MM.1S (cell line): Measurements from ENCODE around the gene PTS.

ENCODE experiments used
- DNase-seq: peaks from one replicate; pipeline ENCODE4 v3.0.0-alpha.2; 2015
- H2AFZ ChIP-seq: fragments of 300-600 bp; sonication (generic); 2 replicates; pipeline ENCODE4 v1.6.0; 2016; ENCODE audit warnings: antibody characterized with exemption, low read length
- H3F3A ChIP-seq: fragments of 300-600 bp; sonication (generic); 2 replicates; pipeline ENCODE4 v1.6.1; 2016; ENCODE audit warnings: mild to moderate bottlenecking, antibody characterized with exemption, low read length, moderate library complexity, mixed read lengths; ENCODE audit not compliant: insufficient read depth
- H3K27ac ChIP-seq: fragments of 300-600 bp; sonication (generic); 2 replicates; pipeline ENCODE4 v1.5.1; 2016; ENCODE audit warnings: mild to moderate bottlenecking, low read length
- H3K27me3 ChIP-seq: fragments of 300-600 bp; sonication (generic); replicated peaks from 2 replicates; pipeline ENCODE4 v1.6.0; 2016; ENCODE audit warnings: low read length; ENCODE audit not compliant: insufficient read depth
- H3K36me3 ChIP-seq: fragments of 300-600 bp; sonication (generic); replicated peaks from 2 replicates; pipeline ENCODE4 v1.6.1; 2016; ENCODE audit warnings: mild to moderate bottlenecking, low read length, mixed read lengths; ENCODE audit not compliant: insufficient read depth
- H3K4me1 ChIP-seq: fragments of 300-600 bp; sonication (generic); 2 replicates; pipeline ENCODE4 v1.6.1; 2016; ENCODE audit warnings: low read length, mixed read lengths
- H3K4me2 ChIP-seq: fragments of 300-600 bp; sonication (generic); 2 replicates; pipeline ENCODE4 v1.6.0; 2016; ENCODE audit warnings: low read depth, low read length
- H3K4me3 ChIP-seq: fragments of 300-600 bp; sonication (generic); 2 replicates; pipeline ENCODE4 v1.5.1; 2016; ENCODE audit warnings: low read length, mixed read lengths
- H3K79me2 ChIP-seq: fragments of 300-600 bp; sonication (generic); 2 replicates; pipeline ENCODE4 v1.6.1; 2016; ENCODE audit warnings: mixed run types, low read length, mixed read lengths
- H3K9ac ChIP-seq: fragments of 300-600 bp; sonication (generic); 2 replicates; pipeline ENCODE4 v1.6.1; 2016; ENCODE audit warnings: low read length, mixed read lengths
- H3K9me2 ChIP-seq: fragments of 300-600 bp; sonication (generic); replicated peaks from 2 replicates; pipeline ENCODE4 v1.6.1; 2016; ENCODE audit warnings: mild to moderate bottlenecking, low read length, mixed read lengths; ENCODE audit not compliant: insufficient read depth
- H3K9me3 ChIP-seq: fragments of 300-600 bp; sonication (generic); replicated peaks from 2 replicates; pipeline ENCODE4 v1.6.1; 2016; ENCODE audit warnings: mild to moderate bottlenecking, low read length, mixed read lengths; ENCODE audit not compliant: insufficient read depth
- H4K20me1 ChIP-seq: fragments of 300-600 bp; sonication (generic); 2 replicates; pipeline ENCODE4 v1.6.1; 2016; ENCODE audit warnings: mild to moderate bottlenecking, low read length, moderate library complexity, mixed read lengths; ENCODE audit not compliant: insufficient read depth
- CTCF ChIP-seq: fragments of 300-600 bp; sonication (generic); IDR thresholded peaks from 2 replicates; pipeline ENCODE4 v1.5.1; 2016; ENCODE audit warnings: antibody characterized with exemption, low read length, mixed read lengths
- EZH2 ChIP-seq: fragments of 300-600 bp; sonication (generic); optimal IDR thresholded peaks from 2 replicates; pipeline ENCODE3; 2017; ENCODE audit warnings: low read depth, mild to moderate bottlenecking, antibody characterized with exemption, low read length, mixed read lengths
- EZH2phosphoT487 ChIP-seq: fragments of 300-600 bp; sonication (generic); IDR thresholded peaks from 2 replicates; pipeline ENCODE4 v1.6.1; 2018; ENCODE audit warnings: antibody characterized with exemption, low read length

Gene PTS

GRCh38 chr11:112248201-112248600 lies 22.0 kb downstream of the PTS start:
- H3K4me2 ChIP-seq, result no peak overlapping the region
- no peak overlapping the region for H3K27ac ChIP-seq
- no peaks in the 10 kb centered on the region for H3K9me2 ChIP-seq
- no peaks in the 10 kb centered on the region for H4K20me1 ChIP-seq
- H3K4me3 ChIP-seq, result no peak overlapping the region
- no peaks in the 10 kb centered on the region for H3K27me3 ChIP-seq
- no peak overlapping the region for H3K9ac ChIP-seq
- TF ChIP-seq CTCF (no peak), EZH2 (no peak), EZH2phosphoT487 (no peak)
- no peaks in the 10 kb centered on the region for H3K4me1 ChIP-seq
- H3K9me3 ChIP-seq, result no peaks in the 10 kb centered on the region
- DNase-seq, result no peak
- H2AFZ ChIP-seq, result no peak overlapping the region
- H3F3A ChIP-seq, result no peaks in the 10 kb centered on the region
- no peaks in the 10 kb centered on the region for H3K79me2 ChIP-seq
- no peaks in the 10 kb centered on the region for H3K36me3 ChIP-seq

DNA sequence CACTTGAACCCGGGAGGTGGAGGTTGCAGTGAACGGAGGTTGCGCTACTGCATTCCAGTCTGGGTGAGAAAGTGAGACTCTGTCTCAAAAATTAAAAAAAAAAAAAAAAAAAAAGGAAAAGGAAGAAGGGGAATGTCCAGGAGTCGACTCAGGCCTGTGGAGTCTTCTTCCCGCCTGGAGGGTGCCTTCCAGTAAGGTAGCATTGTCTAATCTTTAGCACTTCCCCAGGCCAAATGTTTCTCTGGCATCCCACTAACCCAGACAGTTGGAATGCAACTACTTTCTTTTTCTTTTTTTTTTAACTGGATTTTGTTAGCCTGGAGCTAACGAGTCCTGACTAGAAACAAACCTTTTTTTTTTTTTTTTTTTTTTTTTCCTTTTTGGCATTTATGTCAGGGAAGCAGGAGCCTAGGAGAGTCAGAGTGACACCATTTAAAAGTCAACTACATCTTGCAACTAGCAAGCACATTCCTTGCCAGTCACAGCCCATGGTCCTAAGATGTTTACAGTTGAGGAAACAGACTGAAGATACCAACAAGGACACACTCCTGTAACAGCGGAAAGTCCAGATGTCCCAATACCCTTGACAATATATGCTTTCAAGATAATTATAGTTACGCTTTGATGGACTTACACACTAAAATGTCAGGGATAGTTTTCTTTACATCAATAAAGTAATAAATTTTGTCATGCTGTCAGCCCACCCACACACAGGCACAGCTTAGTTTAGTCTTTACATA lies 23.8 kb downstream of the PTS start:
- Histone ChIP-seq H3K4me3 (no peak overlapping the region), H3K27ac (no peak overlapping the region), H4K20me1 (no peaks in the 10 kb centered on the region), H3K9ac (no peak overlapping the region), H2AFZ (no peak overlapping the region), H3K4me1 (no peaks in the 10 kb centered on the region), H3K36me3 (no peaks in the 10 kb centered on the region), H3K79me2 (no peaks in the 10 kb centered on the region), H3K9me2 (no peaks in the 10 kb centered on the region), H3K4me2 (no peak overlapping the region), H3K27me3 (no peaks in the 10 kb centered on the region), H3F3A (no peaks in the 10 kb centered on the region), H3K9me3 (no peaks in the 10 kb centered on the region)
- no peak for DNase-seq
- no peak for TF ChIP-seq EZH2
- TF ChIP-seq CTCF, result no peak

DNA sequence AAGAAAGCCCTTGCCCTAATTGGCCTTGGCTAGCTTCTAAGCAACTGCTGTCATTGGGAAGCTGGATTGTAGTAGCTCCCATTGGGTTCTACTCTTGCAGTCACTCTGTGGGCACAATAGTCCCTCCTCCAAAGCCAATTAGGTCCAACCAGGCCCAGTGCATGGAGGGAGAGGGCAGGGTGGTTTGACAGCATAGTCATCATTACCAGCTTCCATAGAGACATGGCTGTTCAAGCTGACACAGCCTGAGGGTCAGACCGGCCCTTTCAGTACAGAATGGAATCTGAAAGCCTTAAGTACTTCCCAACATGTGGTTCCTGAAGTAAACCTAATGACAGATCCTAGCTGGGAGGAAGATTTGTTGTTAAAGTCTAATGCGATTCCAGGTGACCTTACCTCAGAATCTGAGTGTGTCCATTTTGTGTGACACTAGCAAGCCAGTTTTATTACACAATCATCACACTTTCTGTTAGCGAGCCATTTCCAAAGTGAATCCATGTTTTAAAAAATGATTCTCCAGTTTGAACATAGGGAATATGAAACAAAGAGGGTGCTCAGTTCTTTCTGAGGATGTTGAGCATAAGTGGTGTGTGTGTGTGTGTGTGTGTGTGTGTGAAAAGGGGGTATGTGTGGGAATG lies 27.5 kb downstream of the PTS start:
- H3K36me3 ChIP-seq, result no peaks in the 10 kb centered on the region
- DNase-seq, result no peak
- H3K9ac ChIP-seq, result no peak overlapping the region
- H3K9me3 ChIP-seq, result no peaks in the 10 kb centered on the region
- H3K4me1 ChIP-seq, result no peaks in the 10 kb centered on the region
- no peaks in the 10 kb centered on the region for H3K9me2 ChIP-seq
- no peak overlapping the region for H3K4me3 ChIP-seq
- H3K4me2 ChIP-seq, result no peak overlapping the region
- H4K20me1 ChIP-seq, result no peaks in the 10 kb centered on the region
- no peaks in the 10 kb centered on the region for H3F3A ChIP-seq
- TF ChIP-seq CTCF (no peak), EZH2 (no peak), EZH2phosphoT487 (no peak)
- H3K79me2 ChIP-seq, result no peaks in the 10 kb centered on the region
- H3K27me3 ChIP-seq, result no peaks in the 10 kb centered on the region
- no peak overlapping the region for H3K27ac ChIP-seq
- H2AFZ ChIP-seq, result no peak overlapping the region
